SK-N-SH (cell line): ENCODE measurements around the gene ZNF256. TPM values are rescaled to one million over a fixed set of nuclear protein-coding genes. Genes with fewer than 3 reads are reported as not detected.

Source experiments
- CTCF ChIA-PET: fragments of 300-600, 350-600 bp; formaldehyde crosslinking; extraction: SDS; loops from one replicate; lab custom pipeline; 2021; lab: Yijun Ruan, JAX
- POLR2A ChIA-PET: fragments of 350-600 bp; sonication (Branson Sonifier 250); formaldehyde crosslinking; extraction: SDS; loops from one replicate; lab custom pipeline; 2020; ENCODE audit warnings: antibody characterized with exemption, inconsistent platforms; lab: Yijun Ruan, JAX
- DNase-seq: peaks from one replicate; pipeline ENCODE4 v3.0.0; 2012
- H2AFZ ChIP-seq: fragments of 200-600 bp; sonication (generic); 2 replicates; pipeline ENCODE4 v1.8.1; 2016; ENCODE audit warnings: antibody characterized with exemption, mild to moderate bottlenecking, low read depth
- H3F3A ChIP-seq: fragments of 200-600 bp; sonication (generic); replicated peaks from 2 replicates; pipeline ENCODE3; 2016; ENCODE audit warnings: antibody characterized with exemption, mild to moderate bottlenecking; ENCODE audit not compliant: insufficient read depth
- H3K27ac ChIP-seq, 2 experiments: fragments of 200-500 bp in 1 of 2; fragments of 200-600 bp in 1 of 2; sonication (Bioruptor generic) in 1 of 2; sonication (generic), shearing (Covaris generic) in 1 of 2; 2 replicates each; pipeline versions ENCODE4 v1.5.1 to v1.6.1; 2014 to 2016; ENCODE audit warnings: low read depth in 2 of 2, inconsistent platforms in 1 of 2, low read length in 1 of 2, mild to moderate bottlenecking in 1 of 2, mixed read lengths in 1 of 2
- H3K27me3 ChIP-seq: fragments of 200-600 bp; sonication (generic), shearing (Covaris generic); 2 replicates; pipeline ENCODE4 v1.6.1; 2016; ENCODE audit warnings: mixed run types; ENCODE audit not compliant: insufficient read depth
- H3K36me3 ChIP-seq, 2 experiments: fragments of 200-500 bp in 1 of 2; fragments of 200-600 bp in 1 of 2; sonication (Bioruptor generic) in 1 of 2; sonication (generic) in 1 of 2; replicated peaks in 1 of 2; 2 replicates each; pipeline versions ENCODE3 to v1.5.1; 2014 to 2016; ENCODE audit warnings: low read length in 1 of 2, mild to moderate bottlenecking in 1 of 2; ENCODE audit not compliant: insufficient read depth in 2 of 2, control insufficient read depth in 1 of 2
- H3K4me1 ChIP-seq, 2 experiments: fragments of 200-500 bp in 1 of 2; fragments of 200-600 bp in 1 of 2; sonication (Bioruptor generic) in 1 of 2; sonication (generic), shearing (Covaris generic) in 1 of 2; 2 replicates each; pipeline versions ENCODE4 v1.5.1 to v1.6.1; 2014 to 2016; ENCODE audit warnings: low read depth in 1 of 2, low read length in 1 of 2, mixed run types in 1 of 2; ENCODE audit not compliant: insufficient read depth in 2 of 2, control insufficient read depth in 1 of 2
- H3K4me2 ChIP-seq: fragments of 200-600 bp; sonication (generic), shearing (Covaris generic); 2 replicates; pipeline ENCODE4 v1.6.1; 2017; ENCODE audit warnings: mixed run types
- H3K4me3 ChIP-seq, 2 experiments: fragments of 200-500 bp in 1 of 2; fragments of 200-600 bp in 1 of 2; sonication (Bioruptor generic) in 1 of 2; sonication (generic), shearing (Covaris generic) in 1 of 2; 2 replicates each; pipeline versions ENCODE4 v1.5.1 to v1.8.1; 2014 to 2016; ENCODE audit warnings: low read depth in 2 of 2, inconsistent platforms in 1 of 2, low read length in 1 of 2, mild to moderate bottlenecking in 1 of 2, mixed read lengths in 1 of 2, moderate library complexity in 1 of 2
- H3K79me2 ChIP-seq: fragments of 200-600 bp; sonication (generic); 2 replicates; pipeline ENCODE4 v1.8.1; 2017; ENCODE audit warnings: mild to moderate bottlenecking; ENCODE audit not compliant: insufficient read depth
- H3K9ac ChIP-seq: fragments of 200-600 bp; sonication (generic); 2 replicates; pipeline ENCODE4 v1.6.1; 2017; ENCODE audit warnings: mixed run types
- H3K9me2 ChIP-seq: fragments of 200-600 bp; sonication (generic); 2 replicates; pipeline ENCODE4 v1.6.1; 2017; ENCODE audit warnings: mixed run types
- H3K9me3 ChIP-seq: fragments of 200-600 bp; sonication (generic); 2 replicates; pipeline ENCODE4 v1.6.1; 2017; ENCODE audit warnings: mixed run types, mild to moderate bottlenecking, moderate library complexity
- H4K20me1 ChIP-seq: fragments of 200-600 bp; sonication (generic); 2 replicates; pipeline ENCODE4 v1.6.1; 2017; ENCODE audit warnings: mild to moderate bottlenecking, mixed run types; ENCODE audit not compliant: insufficient read depth
- CHD2 ChIP-seq: fragments of 150-350 bp; IDR thresholded peaks from 2 replicates; pipeline ENCODE4 v1.6.1; 2018; ENCODE audit warnings: low read length; ENCODE audit not compliant: partially characterized antibody
- CTCF ChIP-seq: fragments of 200-600 bp; sonication (generic); IDR thresholded peaks from 2 replicates; pipeline ENCODE4 v1.6.1; 2017; ENCODE audit warnings: antibody characterized with exemption, mild to moderate bottlenecking, moderate library complexity
- ELF1 ChIP-seq: IDR thresholded peaks from 2 replicates; pipeline ENCODE4 v1.4.0; 2012
- FOSL2 ChIP-seq: IDR thresholded peaks from 2 replicates; pipeline ENCODE4 v1.4.0; 2012; ENCODE audit warnings: low read depth, mild to moderate bottlenecking, moderate library complexity, borderline replicate concordance
- GABPA ChIP-seq: IDR thresholded peaks from 2 replicates; pipeline ENCODE4 v1.4.0; 2012; ENCODE audit warnings: low read depth, mild to moderate bottlenecking
- GATA2 ChIP-seq: sonication (generic); formaldehyde crosslinking; IDR thresholded peaks from 2 replicates; pipeline ENCODE4 v1.5.0; 2020; ENCODE audit warnings: mild to moderate bottlenecking, missing genetic modification reagents
- MXI1 ChIP-seq: IDR thresholded peaks from 2 replicates; pipeline ENCODE4 v1.6.1; 2012; ENCODE audit warnings: mild to moderate bottlenecking, low read depth, low read length, improper control_type of control experiment
- NFIC ChIP-seq: IDR thresholded peaks from 2 replicates; pipeline ENCODE4 v1.4.0; 2012; ENCODE audit warnings: borderline replicate concordance
- NRF1 ChIP-seq: IDR thresholded peaks from 2 replicates; pipeline ENCODE4 v1.6.1; 2012; ENCODE audit warnings: low read depth, mild to moderate bottlenecking, low read length
- PBX3 ChIP-seq: IDR thresholded peaks from 2 replicates; pipeline ENCODE4; 2012
- POLR2AphosphoS5 ChIP-seq: IDR thresholded peaks from 2 replicates; pipeline ENCODE4 v1.6.1; 2012; ENCODE audit warnings: low read depth, low read length
- RAD21 ChIP-seq: IDR thresholded peaks from 2 replicates; pipeline ENCODE4 v1.6.1; 2012; ENCODE audit warnings: mild to moderate bottlenecking, low read length
- RCOR1 ChIP-seq: fragments of 150-350 bp; IDR thresholded peaks from 2 replicates; pipeline ENCODE4 v1.6.1; 2017; ENCODE audit warnings: antibody characterized with exemption, low read length
- RFX5 ChIP-seq: IDR thresholded peaks from 2 replicates; pipeline ENCODE4 v1.6.1; 2012; ENCODE audit warnings: mild to moderate bottlenecking, improper control_type of control experiment, low read length
- SIN3A ChIP-seq: IDR thresholded peaks from 2 replicates; pipeline ENCODE4 v1.6.1; 2012; ENCODE audit warnings: low read depth, mild to moderate bottlenecking, low read length, moderate library complexity, borderline replicate concordance
- SMC3 ChIP-seq: IDR thresholded peaks from 2 replicates; pipeline ENCODE4 v1.6.1; 2012; ENCODE audit warnings: low read depth, low read length, improper control_type of control experiment
- TAF1 ChIP-seq: IDR thresholded peaks from 2 replicates; pipeline ENCODE4 v1.6.1; 2012; ENCODE audit warnings: low read depth, mild to moderate bottlenecking, low read length, moderate library complexity, borderline replicate concordance
- TCF12 ChIP-seq: IDR thresholded peaks from 2 replicates; pipeline ENCODE4 v1.4.0; 2012
- TEAD4 ChIP-seq: IDR thresholded peaks from 2 replicates; pipeline ENCODE4 v1.4.0; 2012; ENCODE audit warnings: mild to moderate bottlenecking, borderline replicate concordance; ENCODE audit not compliant: insufficient read depth
- USF1 ChIP-seq: IDR thresholded peaks from 2 replicates; pipeline ENCODE4 v1.4.0; 2012; ENCODE audit warnings: low read depth, borderline replicate concordance
- YY1 ChIP-seq: IDR thresholded peaks from 2 replicates; pipeline ENCODE4 v1.4.0; 2012; ENCODE audit warnings: low read depth, mild to moderate bottlenecking
- ZBTB33 ChIP-seq: IDR thresholded peaks from 2 replicates; pipeline ENCODE4 v1.4.0; 2012; ENCODE audit warnings: low read depth, borderline replicate concordance
- WGBS: methylation state at CpG from one replicate; pipeline ENCODE4 v1.1.6; 2017; ENCODE audit warnings: low lambda C conversion rate; 5-methylcytosine and 5-hydroxymethylcytosine counted together
- polyA plus RNA-seq, 3 experiments: library from polyadenylated mRNA; depleted of rRNA; stranded (reverse); fragments of >200 nt; gene quantifications; 2 replicates each; pipeline ENCODE4 v1.2.3, GENCODE V29; 2012
- TF ChIP-seq, protein P1 (sequence below): IDR thresholded peaks from 2 replicates; pipeline ENCODE4 v1.4.0; 2012; ENCODE audit warnings: low read depth
- TF ChIP-seq, protein P2 (sequence below): IDR thresholded peaks from 2 replicates; pipeline ENCODE4 v1.6.1; 2012; ENCODE audit warnings: mild to moderate bottlenecking, low read depth, low read length, moderate library complexity

Gene ZNF256
- 3.7 and 4.3 TPM in 2 replicates for polyA plus RNA-seq (2012; rRNA removed)
- polyA plus RNA-seq (2012; cell fraction: cytosol; rRNA removed): 3.4 and 3.7 TPM in 2 replicates
- 6.6 and 10.3 TPM in 2 replicates for polyA plus RNA-seq (2012; cell fraction: nucleus; rRNA removed)

DNA sequence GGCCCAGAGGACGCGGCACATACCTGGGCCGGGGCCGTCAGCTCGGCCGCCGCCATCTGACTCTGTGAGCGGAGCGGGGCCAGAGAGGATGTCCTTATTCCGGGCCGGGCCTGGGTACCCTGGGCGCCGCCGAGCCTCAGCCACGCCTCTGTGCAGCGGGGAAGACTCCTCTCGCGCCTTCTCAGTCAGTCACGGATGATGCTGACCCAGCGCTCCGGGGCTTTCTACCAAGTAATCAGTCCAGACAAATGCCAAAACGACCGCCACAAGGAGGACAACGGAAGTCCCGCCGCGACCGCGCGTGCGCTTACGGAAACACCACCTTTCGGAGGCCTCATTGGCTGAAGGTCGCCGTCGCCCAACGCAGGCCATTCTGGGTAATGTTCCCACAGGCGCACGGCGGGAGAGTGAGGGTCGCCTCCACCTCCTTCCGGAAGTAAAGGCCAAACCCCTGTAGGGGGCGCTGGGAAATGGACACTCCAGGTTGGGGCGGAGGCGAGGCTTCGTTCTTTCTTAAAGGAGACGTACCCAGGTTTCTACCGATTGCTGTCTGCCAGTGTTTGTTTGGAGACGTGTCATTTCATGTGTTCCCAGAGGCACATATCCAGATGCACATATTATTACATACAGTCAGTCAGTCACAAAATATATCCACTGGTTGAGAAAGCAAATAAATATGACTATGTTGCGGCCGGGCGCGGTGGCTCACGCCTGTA lies at the start of gene ZNF256:
Gene ZNF256, minus strand, starts transcription at position 288 of the 716 bp plus-strand sequence. Its CDS starts 232 bp downstream, at position 56.
- Histone ChIP-seq H3K36me3 (peaks cover 14 to 15% of the 10 kb centered on the region in 2 experiments), H3K4me2 (peak within 1 kb of the TSS; percentile 94), H3K4me1 (peaks cover 0 to 7% of the 10 kb centered on the region in 2 experiments; a peak in 3 of 4 replicates), H3K79me2 (peaks cover 49% of the 10 kb centered on the region), H3K4me3 (peak within 1 kb of the TSS; percentile 88 to 97), H4K20me1 (no peaks in the 10 kb centered on the region), H3K9ac (peak within 1 kb of the TSS; percentile 81), H3K27ac (peak within 1 kb of the TSS; percentile 53 to 64; a peak in 2 of 4 replicates), H2AFZ (peak within 1 kb of the TSS; percentile 98), H3K27me3 (no peaks in the 10 kb centered on the region), H3F3A (no peaks in the 10 kb centered on the region), H3K9me2 (no peaks in the 10 kb centered on the region), H3K9me3 (no peaks in the 10 kb centered on the region)
- ChIA-PET CTCF (no interaction called here), POLR2A (no interaction called here)
- 14% methylated on average over 32 of the region's 54 CpGs for WGBS
- DNase-seq: peak; percentile 97
- TF ChIP-seq SIN3A (no peak), USF1 (no peak), NRF1 (peak; percentile 57), GABPA (peak; percentile 86), PBX3 (peak; percentile 18; the same call in 1 of the 2 replicates), MXI1 (peak; percentile 74), TAF1 (no peak), CHD2 (peak; percentile 86), POLR2AphosphoS5 (peak; percentile 35; the same call in 1 of the 2 replicates), YY1 (peak; percentile 38; the same call in 1 of the 2 replicates), RAD21 (peak; percentile 36), GATA2 (CRISPR knock-in tag) (no peak), FOSL2 (no peak), NFIC (no peak), TEAD4 (no peak), ELF1 (peak; percentile 87), ZBTB33 (no peak), RCOR1 (no peak), CTCF (peak; percentile 59), RFX5 (0 out of 2 replicates have a peak, but pooled peaks have one; percentile 32), SMC3 (0 out of 2 replicates have a peak, but pooled peaks have one; percentile 3), TCF12 (no peak)
- TF ChIP-seq, protein P1, sequence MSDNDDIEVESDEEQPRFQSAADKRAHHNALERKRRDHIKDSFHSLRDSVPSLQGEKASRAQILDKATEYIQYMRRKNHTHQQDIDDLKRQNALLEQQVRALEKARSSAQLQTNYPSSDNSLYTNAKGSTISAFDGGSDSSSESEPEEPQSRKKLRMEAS: peak; percentile 74
- TF ChIP-seq, protein P2, sequence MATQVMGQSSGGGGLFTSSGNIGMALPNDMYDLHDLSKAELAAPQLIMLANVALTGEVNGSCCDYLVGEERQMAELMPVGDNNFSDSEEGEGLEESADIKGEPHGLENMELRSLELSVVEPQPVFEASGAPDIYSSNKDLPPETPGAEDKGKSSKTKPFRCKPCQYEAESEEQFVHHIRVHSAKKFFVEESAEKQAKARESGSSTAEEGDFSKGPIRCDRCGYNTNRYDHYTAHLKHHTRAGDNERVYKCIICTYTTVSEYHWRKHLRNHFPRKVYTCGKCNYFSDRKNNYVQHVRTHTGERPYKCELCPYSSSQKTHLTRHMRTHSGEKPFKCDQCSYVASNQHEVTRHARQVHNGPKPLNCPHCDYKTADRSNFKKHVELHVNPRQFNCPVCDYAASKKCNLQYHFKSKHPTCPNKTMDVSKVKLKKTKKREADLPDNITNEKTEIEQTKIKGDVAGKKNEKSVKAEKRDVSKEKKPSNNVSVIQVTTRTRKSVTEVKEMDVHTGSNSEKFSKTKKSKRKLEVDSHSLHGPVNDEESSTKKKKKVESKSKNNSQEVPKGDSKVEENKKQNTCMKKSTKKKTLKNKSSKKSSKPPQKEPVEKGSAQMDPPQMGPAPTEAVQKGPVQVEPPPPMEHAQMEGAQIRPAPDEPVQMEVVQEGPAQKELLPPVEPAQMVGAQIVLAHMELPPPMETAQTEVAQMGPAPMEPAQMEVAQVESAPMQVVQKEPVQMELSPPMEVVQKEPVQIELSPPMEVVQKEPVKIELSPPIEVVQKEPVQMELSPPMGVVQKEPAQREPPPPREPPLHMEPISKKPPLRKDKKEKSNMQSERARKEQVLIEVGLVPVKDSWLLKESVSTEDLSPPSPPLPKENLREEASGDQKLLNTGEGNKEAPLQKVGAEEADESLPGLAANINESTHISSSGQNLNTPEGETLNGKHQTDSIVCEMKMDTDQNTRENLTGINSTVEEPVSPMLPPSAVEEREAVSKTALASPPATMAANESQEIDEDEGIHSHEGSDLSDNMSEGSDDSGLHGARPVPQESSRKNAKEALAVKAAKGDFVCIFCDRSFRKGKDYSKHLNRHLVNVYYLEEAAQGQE: no peak
